HCT116 (cell line): ENCODE measurements around the gene ZNF618. TPM values are rescaled to one million over a fixed set of nuclear protein-coding genes. Genes with fewer than 3 reads are reported as not detected.

Experiments used
- ATAC-seq: fragments of 200-7000 bp; cut with Tn5 transposase; 2 replicates; pipeline ENCODE4 v1.9.1; 2020; ENCODE audit warnings: mild to moderate bottlenecking, moderate library complexity
- BruUV-seq: library from RNA; stranded (reverse); fragments of 400-500 nt; replicated peaks from 2 replicates; lab custom pipeline; 2021; lab: Mats Ljungman, UMichigan
- CTCF ChIA-PET: fragments of 300-600 bp; sonication (Branson Sonifier 250); formaldehyde crosslinking; loops from one replicate; lab custom pipeline; 2021; ENCODE audit warnings: antibody characterized with exemption; lab: Charles Lee
- POLR2A ChIA-PET: fragments of 300-600, 350-600 bp; sonication (Branson Sonifier 250); formaldehyde crosslinking; loops from one replicate; lab custom pipeline; 2021; ENCODE audit warnings: antibody characterized with exemption; lab: Charles Lee
- RAD21 ChIA-PET, 2 experiments: fragments of 300-600 bp; sonication (Branson Sonifier 250); formaldehyde crosslinking; loops; one replicate each; lab custom pipeline; 2023; ENCODE audit warnings: low total read pairs in 2 of 2; ENCODE audit not compliant: uncharacterized antibody in 2 of 2, unreplicated experiment in 2 of 2, low non-redundant PET in 1 of 2; lab: Charles Lee
- DNase-seq: peaks from one replicate; pipeline ENCODE4 v3.0.0-alpha.2; 2010; ENCODE audit warnings: low read depth, low spot score
- H2AFZ ChIP-seq: fragments of 200-600 bp; shearing (Covaris generic), sonication (generic); 2 replicates; pipeline ENCODE4 v1.6.1; 2017; ENCODE audit warnings: low read depth, mixed run types, mixed read lengths, antibody characterized with exemption, low read length; ENCODE audit not compliant: poor library complexity, severe bottlenecking
- H3K27ac ChIP-seq: 2 replicates; pipeline ENCODE4 v1.5.1; 2012; ENCODE audit warnings: low read depth, low read length
- H3K27me3 ChIP-seq: fragments of 200-600 bp; sonication (generic); 2 replicates; pipeline ENCODE4 v1.6.1; 2016; ENCODE audit warnings: mixed run types, low read length, mixed read lengths; ENCODE audit not compliant: insufficient read depth
- H3K36me3 ChIP-seq, 2 experiments: fragments of 200-500 bp in 1 of 2; fragments of 200-600 bp in 1 of 2; sonication (Bioruptor generic) in 1 of 2; sonication (generic) in 1 of 2; 2 replicates each; pipeline versions ENCODE4 v1.5.1 to v1.6.1; 2014 to 2016; ENCODE audit warnings: low read length in 2 of 2, inconsistent platforms in 1 of 2, mixed read lengths in 1 of 2, mixed run types in 1 of 2; ENCODE audit not compliant: insufficient read depth in 2 of 2, control insufficient read depth in 1 of 2
- H3K4me1 ChIP-seq, 2 experiments: fragments of 200-600 bp in 1 of 2; sonication (generic) in 1 of 2; 2 replicates each; pipeline versions ENCODE4 v1.5.1 to v1.6.1; 2012 to 2017; ENCODE audit warnings: low read length in 2 of 2, inconsistent platforms in 1 of 2, mild to moderate bottlenecking in 1 of 2, mixed read lengths in 1 of 2, mixed run types in 1 of 2, moderate library complexity in 1 of 2; ENCODE audit not compliant: insufficient read depth in 2 of 2, control insufficient read depth in 1 of 2
- H3K4me2 ChIP-seq: fragments of 200-600 bp; sonication (generic); 2 replicates; pipeline ENCODE4 v1.6.1; 2017; ENCODE audit warnings: mixed run types, low read length, mixed read lengths
- H3K4me3 ChIP-seq, 2 experiments: fragments of 200-600 bp in 1 of 2; sonication (generic) in 1 of 2; replicated peaks in 1 of 2; 2 replicates each; pipeline ENCODE4 v1.5.1; 2011 to 2016; ENCODE audit warnings: low read length in 2 of 2, control low read depth in 1 of 2, low read depth in 1 of 2, mild to moderate bottlenecking in 1 of 2, mixed read lengths in 1 of 2, mixed run types in 1 of 2
- H3K79me2 ChIP-seq: fragments of 200-600 bp; sonication (generic); 2 replicates; pipeline ENCODE4 v1.6.1; 2017; ENCODE audit warnings: mild to moderate bottlenecking, mixed run types, low read length, moderate library complexity, mixed read lengths; ENCODE audit not compliant: insufficient read depth
- H3K9ac ChIP-seq: fragments of 200-600 bp; sonication (generic); 2 replicates; pipeline ENCODE4 v1.6.1; 2016; ENCODE audit warnings: low read length, mixed read lengths
- H3K9me2 ChIP-seq: fragments of 200-600 bp; sonication (generic), shearing (Covaris generic); 2 replicates; pipeline ENCODE4 v1.6.1; 2017; ENCODE audit warnings: mixed run types, mild to moderate bottlenecking, moderate library complexity; ENCODE audit not compliant: insufficient read depth
- H3K9me3 ChIP-seq, 2 experiments: fragments of 200-500 bp in 1 of 2; fragments of 200-600 bp in 1 of 2; sonication (Bioruptor generic) in 1 of 2; sonication (generic) in 1 of 2; 2 replicates each; pipeline ENCODE4 v1.6.1; 2014 to 2017; ENCODE audit warnings: low read length in 2 of 2, mixed read lengths in 2 of 2, inconsistent platforms in 1 of 2, low read depth in 1 of 2, mild to moderate bottlenecking in 1 of 2, mixed run types in 1 of 2, moderate library complexity in 1 of 2; ENCODE audit not compliant: control insufficient read depth in 1 of 2, insufficient read depth in 1 of 2
- H4K20me1 ChIP-seq: fragments of 200-600 bp; sonication (generic), shearing (Covaris generic); 2 replicates; pipeline ENCODE4 v1.6.1; 2017; ENCODE audit warnings: mixed run types, mild to moderate bottlenecking, moderate library complexity; ENCODE audit not compliant: insufficient read depth
- ATF3 ChIP-seq: IDR thresholded peaks from 2 replicates; pipeline ENCODE4 v1.6.1; 2012
- CBX3 ChIP-seq: IDR thresholded peaks from 2 replicates; pipeline ENCODE4 v1.6.1; 2012; ENCODE audit warnings: low read depth
- EGR1 ChIP-seq: IDR thresholded peaks from 2 replicates; pipeline ENCODE4 v1.6.1; 2012; ENCODE audit warnings: low read depth
- ELF1 ChIP-seq: IDR thresholded peaks from 2 replicates; pipeline ENCODE4 v1.6.1; 2012; ENCODE audit warnings: low read depth, borderline replicate concordance
- FOSL1 ChIP-seq: IDR thresholded peaks from 2 replicates; pipeline ENCODE4 v1.6.1; 2012; ENCODE audit warnings: low read depth
- JUND ChIP-seq: IDR thresholded peaks from 2 replicates; pipeline ENCODE4 v1.6.1; 2012
- MAX ChIP-seq: IDR thresholded peaks from 2 replicates; pipeline ENCODE4 v1.6.1; 2012
- POLR2A ChIP-seq: IDR thresholded peaks from 2 replicates; pipeline ENCODE4 v1.7.0; 2011; ENCODE audit warnings: borderline replicate concordance; ENCODE audit not compliant: insufficient read depth, insufficient read length; ENCODE audit errors: extremely low read depth
- RAD21 ChIP-seq: IDR thresholded peaks from 2 replicates; pipeline ENCODE4 v1.6.1; 2012; ENCODE audit warnings: low read depth, mild to moderate bottlenecking
- REST ChIP-seq: IDR thresholded peaks from 2 replicates; pipeline ENCODE4 v1.6.1; 2012; ENCODE audit warnings: low read depth
- SRF ChIP-seq: IDR thresholded peaks from 2 replicates; pipeline ENCODE4 v1.6.1; 2012; ENCODE audit warnings: low read depth
- TCF7L2 ChIP-seq: IDR thresholded peaks from 2 replicates; pipeline ENCODE4 v1.7.0; 2011; ENCODE audit warnings: borderline replicate concordance, inconsistent platforms; ENCODE audit not compliant: insufficient read depth, insufficient read length; ENCODE audit errors: extremely low read depth
- YY1 ChIP-seq: IDR thresholded peaks from 2 replicates; pipeline ENCODE4 v1.6.1; 2011; ENCODE audit warnings: low read length, low read depth, moderate library complexity, mild to moderate bottlenecking; ENCODE audit not compliant: insufficient replicate concordance; ENCODE audit errors: extremely low read depth
- ZBTB33 ChIP-seq: IDR thresholded peaks from 2 replicates; pipeline ENCODE4 v1.6.1; 2011; ENCODE audit warnings: mild to moderate bottlenecking, low read length, moderate library complexity; ENCODE audit not compliant: insufficient replicate concordance; ENCODE audit errors: extremely low read depth
- intact Hi-C: fragments of 100-400 bp; cut with micrococcal nuclease; formaldehyde crosslinking; loops from 2 replicates; pipeline ENCODE4 v1.10.0; 2022
- total RNA-seq: library from RNA; stranded (reverse); gene quantifications from one replicate; pipeline ENCODE4 v1.2.1, GENCODE V29; 2021; ENCODE audit not compliant: unreplicated experiment

Gene ZNF618
- total RNA-seq, 1 experiment from 2014 or later, result 13.5 TPM

GRCh38 chr9:114056527-114056926, 180.4 kb downstream of the ZNF618 start:
- no TSS peak for BruUV-seq
- no peak for TF ChIP-seq ELF1
- no peak for TF ChIP-seq CBX3
- no peak for TF ChIP-seq ATF3
- TF ChIP-seq SRF, result no peak
- no peak for TF ChIP-seq YY1
- no peak for TF ChIP-seq ZBTB33
- no peak for TF ChIP-seq FOSL1
- no peak for TF ChIP-seq EGR1
- TF ChIP-seq TCF7L2, result no peak
- TF ChIP-seq MAX, result no peak
- no peak for TF ChIP-seq JUND
- no peak for TF ChIP-seq POLR2A
- no peak for TF ChIP-seq REST
- TF ChIP-seq RAD21, result no peak
- no peak overlapping the region for H2AFZ ChIP-seq
- H3K4me1 ChIP-seq, result no peaks in the 10 kb centered on the region
- H3K4me3 ChIP-seq, result no peak overlapping the region
- RAD21 ChIA-PET, result no interaction called here
- H3K36me3 ChIP-seq, result no peaks in the 10 kb centered on the region
- no peaks in the 10 kb centered on the region for H3K27me3 ChIP-seq
- intact Hi-C loops, result no loop called here
- no peaks in the 10 kb centered on the region for H3K9me2 ChIP-seq
- no peaks in the 10 kb centered on the region for H3K9me3 ChIP-seq
- no peak overlapping the region for H3K9ac ChIP-seq
- POLR2A ChIA-PET, result no interaction called here
- CTCF ChIA-PET, result no interaction called here
- ATAC-seq (no peak), DNase-seq (no peak)
- no peak overlapping the region for H3K4me2 ChIP-seq
- H3K27ac ChIP-seq, result no peak overlapping the region
- H3K79me2 ChIP-seq, result no peaks in the 10 kb centered on the region
- H4K20me1 ChIP-seq, result no peaks in the 10 kb centered on the region
